GM12873 (cell line): ENCODE results near the gene TMED6.

Experiments used
- TF ChIP-seq, protein P1 (sequence below): IDR thresholded peaks from 2 replicates; pipeline ENCODE4 v1.5.1; 2012; ENCODE audit warnings: low read depth, mild to moderate bottlenecking, moderate library complexity, low read length, control low read depth; ENCODE audit not compliant: insufficient read depth; ENCODE audit errors: missing control alignments

Gene TMED6

DNA sequence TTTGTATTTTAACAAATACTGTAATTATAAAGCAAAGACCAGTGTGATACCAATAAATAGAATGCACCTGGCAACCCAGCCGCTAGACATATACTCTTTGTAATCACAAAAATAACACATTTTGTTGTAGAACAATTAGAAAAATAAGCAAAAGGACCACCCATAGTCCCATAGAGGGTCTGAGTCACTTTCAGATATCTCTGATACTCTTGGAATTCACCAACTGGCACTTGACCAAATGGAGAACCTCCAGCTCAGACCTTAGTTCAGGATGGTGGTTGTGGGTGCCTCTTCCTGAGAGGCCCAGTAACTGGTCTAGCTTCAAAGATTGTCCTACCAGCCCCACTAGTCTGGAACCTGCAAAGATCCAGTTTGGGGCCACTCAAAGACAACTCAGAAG, 35.0 kb upstream of the TMED6 start:
- TF ChIP-seq, protein P1, sequence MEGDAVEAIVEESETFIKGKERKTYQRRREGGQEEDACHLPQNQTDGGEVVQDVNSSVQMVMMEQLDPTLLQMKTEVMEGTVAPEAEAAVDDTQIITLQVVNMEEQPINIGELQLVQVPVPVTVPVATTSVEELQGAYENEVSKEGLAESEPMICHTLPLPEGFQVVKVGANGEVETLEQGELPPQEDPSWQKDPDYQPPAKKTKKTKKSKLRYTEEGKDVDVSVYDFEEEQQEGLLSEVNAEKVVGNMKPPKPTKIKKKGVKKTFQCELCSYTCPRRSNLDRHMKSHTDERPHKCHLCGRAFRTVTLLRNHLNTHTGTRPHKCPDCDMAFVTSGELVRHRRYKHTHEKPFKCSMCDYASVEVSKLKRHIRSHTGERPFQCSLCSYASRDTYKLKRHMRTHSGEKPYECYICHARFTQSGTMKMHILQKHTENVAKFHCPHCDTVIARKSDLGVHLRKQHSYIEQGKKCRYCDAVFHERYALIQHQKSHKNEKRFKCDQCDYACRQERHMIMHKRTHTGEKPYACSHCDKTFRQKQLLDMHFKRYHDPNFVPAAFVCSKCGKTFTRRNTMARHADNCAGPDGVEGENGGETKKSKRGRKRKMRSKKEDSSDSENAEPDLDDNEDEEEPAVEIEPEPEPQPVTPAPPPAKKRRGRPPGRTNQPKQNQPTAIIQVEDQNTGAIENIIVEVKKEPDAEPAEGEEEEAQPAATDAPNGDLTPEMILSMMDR = no peak

DNA sequence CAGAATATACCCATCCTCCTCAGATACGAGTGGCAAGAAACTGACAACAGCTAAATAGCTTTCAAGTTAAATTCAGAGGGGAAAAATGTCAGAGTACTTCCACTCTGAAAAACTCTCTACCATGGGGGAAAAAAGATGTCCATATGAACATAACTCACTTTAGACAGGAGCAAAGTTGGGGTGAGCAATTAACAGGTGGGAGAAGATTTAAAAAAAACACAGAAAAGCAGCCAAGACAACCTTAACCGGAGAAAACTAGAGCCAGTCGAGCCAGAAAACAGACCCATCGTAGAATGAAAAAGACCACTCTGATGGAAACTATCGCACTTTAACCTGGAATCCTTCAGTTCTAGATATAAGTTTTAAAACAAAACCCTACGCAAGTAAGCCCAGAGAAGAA, 33.4 kb upstream of the TMED6 start:
- TF ChIP-seq, protein P1 = no peak

DNA sequence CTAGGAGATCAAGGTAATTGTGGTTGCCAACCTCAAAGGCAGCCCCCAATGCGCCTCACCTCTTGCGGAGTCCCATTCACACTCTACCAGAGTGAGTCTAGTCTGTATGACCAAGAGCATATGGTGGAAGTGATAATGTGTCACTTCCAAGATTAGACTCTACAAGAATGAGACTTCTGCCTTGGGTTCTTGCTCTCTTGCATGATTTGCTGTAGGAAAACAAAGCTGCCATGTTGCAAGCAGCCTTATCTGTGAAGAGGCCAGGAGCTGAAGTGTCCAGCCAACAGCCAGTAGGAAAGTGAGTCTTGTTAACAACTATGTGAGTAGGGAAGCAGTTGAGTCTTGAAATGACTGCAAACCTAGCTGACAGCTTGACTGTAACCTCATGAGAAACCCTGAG, 30.8 kb upstream of the TMED6 start:
- TF ChIP-seq, protein P1 = no peak

DNA sequence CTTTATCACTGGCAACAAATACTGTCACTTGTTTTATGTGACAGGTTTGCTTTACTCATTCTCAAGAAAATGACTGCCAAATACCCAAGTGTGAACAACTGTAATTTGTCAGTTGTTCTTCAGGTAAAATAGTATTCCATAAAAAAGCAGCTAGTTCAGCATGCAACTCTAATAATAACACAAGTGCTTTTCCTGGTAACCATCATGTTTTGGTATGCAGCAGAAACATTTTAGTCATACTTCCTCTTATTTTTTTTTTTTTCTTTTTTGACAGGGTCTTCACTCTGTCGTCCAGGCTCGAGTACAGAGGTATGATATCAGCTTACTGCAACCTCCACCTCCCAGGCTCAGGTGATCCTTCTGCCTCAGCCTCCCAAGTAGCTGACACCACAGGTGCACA, 29.6 kb upstream of the TMED6 start:
- TF ChIP-seq, protein P1 = no peak

DNA sequence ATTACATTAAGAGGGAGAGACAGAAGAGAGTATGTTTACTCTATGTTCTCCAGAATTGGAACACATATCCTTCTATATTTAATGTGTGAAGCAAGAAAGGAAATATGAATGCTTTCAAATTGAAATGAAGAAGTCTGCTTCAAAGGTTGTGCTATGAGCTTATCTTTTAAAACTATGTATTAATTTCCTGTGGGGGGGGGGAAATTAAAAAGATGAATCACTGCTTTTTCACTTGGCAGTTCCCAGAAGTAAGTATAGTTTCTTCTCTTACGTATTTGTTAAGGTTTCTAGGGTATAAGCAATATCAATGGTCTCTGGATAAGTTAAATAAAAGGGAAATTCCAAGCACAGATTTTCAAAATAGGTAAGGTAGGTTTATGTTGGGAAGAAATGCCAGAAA, 27.2 kb upstream of the TMED6 start:
- TF ChIP-seq, protein P1 = no peak

DNA sequence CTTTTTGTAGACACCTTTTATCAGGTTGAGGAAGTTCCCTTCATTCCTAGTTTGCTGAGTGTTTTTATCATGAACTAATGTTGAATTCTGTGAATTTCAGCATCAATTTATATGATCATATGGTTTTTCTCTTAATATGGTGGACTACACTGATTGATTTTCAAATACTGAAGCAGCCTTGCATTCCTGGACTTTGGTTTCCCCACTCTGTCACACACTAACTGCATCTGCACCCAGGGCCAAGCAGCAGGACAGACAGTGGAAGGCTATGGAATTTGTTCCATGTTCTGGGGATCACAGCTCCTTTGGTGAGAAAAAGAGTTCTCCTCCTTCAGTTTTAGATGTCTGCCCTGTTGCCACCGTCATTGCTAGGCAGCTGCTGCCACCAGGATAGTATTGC, 26.4 kb upstream of the TMED6 start:
- TF ChIP-seq, protein P1 = no peak

DNA sequence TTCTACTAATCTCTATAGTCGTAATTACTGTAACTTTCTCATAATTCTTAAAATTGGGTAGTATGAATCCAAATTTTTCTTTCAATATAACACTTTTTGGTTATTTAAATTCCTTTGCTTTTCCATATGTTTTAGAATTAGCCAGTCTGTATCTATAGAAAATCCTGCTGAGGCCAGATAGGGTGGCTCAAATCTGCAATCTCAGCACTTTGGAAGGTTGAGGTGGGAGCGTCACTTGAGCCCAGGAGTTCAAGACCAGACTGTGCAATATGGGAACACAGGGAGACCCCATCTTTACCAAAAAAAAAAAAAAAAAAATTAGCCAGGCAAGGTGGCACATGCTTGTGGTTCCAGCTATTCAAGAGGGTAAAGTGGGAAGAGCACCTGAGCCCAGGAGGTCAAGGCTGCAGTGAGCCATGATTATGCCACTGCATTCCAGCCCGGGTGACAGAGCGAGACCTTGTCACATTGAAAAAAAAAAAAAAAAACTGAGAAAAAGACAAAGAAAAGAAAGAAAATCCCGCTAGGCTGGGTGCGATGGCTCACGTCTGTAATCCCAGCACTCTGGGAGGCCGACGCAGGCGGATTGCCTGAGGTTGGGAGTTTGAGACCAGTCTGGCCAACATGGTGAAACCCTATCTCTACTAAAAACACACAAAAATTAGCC, 24.9 kb upstream of the TMED6 start:
- TF ChIP-seq, protein P1 = no peak
